OCI-M1 (cell line): ENCODE measurements around the gene FLNB.
"Not testable (repeated sequence)": the region's sequence is repeated elsewhere in the genome, so short reads cannot be mapped to it uniquely, and the experiment has no call there.

Source experiments
- DNase-seq: peaks from one replicate; lab custom pipeline; 2025; lab: John Stamatoyannopoulos, UW

FLNB gene

GRCh38 chr3:58032186-58032585, 24.0 kb downstream of the FLNB start:
- no peak for DNase-seq

DNA sequence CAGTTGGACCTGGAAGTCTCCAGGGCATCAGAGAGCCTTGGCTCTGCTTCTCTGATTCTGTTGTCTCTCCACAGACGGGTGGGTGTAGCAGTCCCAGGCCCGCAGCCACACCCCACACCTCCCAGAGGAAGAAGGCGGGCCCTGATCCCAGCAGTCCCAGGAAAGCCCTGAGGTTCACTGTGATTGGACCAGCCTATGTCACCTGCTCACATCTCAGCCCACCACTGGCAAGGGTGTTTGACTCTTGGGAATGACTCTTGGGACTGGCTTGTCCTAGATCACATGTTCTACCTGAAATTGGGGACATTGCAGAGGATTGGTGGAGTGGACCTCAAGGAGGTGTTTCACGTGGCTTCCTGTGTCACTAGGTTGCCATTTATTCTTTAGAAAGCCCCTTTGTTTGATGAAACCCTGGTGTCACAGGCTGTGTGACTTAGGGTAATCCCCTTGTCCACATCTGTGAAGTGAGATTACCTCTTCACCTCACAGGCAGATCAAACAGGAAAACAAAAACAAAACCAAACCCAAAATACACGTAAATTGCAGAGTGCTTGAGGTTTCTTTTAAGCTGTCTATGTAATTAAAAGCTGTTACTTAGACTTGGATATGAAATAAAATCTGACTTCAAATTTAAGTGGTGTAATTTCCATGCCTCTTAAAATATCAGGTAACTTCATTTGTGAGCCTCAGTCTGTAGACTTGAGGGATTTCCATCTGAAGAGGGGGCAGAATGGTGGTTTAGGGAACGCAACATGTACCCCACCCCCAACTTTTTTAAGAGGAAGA, 26.7 kb downstream of the FLNB start:
- DNase-seq = no peak

- no peak for DNase-seq
Observed at GRCh38 chr3:58035524-58036255, 27.5 kb downstream of the FLNB start.

GRCh38 chr3:58036293-58037032, 28.2 kb downstream of the FLNB start:
- DNase-seq = no peak

DNA sequence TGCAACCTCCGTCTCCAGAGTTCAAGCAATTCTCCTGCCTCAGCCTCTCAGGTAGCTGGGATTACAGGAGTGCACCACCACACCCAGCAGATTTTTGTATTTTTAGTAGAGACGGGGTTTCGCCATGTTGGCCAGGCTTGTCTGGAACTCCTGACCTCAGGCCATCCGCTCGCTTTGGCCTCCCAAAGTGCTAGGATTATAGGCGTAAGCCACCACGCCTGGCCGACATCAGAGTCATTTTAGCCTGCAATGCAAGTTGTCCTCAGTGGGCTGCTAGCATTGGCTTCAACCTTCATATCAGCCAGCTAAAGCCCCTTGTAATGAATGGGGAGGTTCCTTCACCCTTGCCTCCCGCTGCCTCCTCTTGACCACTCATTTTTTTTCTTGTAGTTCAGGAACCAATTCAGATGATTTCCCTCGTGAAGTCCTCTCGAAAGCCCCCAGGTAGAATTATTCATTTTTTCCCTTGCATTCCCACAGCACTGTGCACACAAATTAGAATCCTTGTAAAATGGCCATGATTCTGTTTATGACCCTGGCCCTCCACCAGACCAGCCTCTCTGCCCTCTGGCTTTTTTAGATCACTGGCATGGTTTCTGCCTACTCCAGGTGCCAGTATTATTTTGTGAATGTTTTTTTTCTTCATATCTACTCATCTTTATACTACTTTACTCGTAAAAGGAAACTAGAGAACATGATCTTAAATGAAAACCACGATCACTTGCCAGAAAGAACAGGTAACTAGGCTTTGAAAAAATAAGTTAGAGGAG, 29.1 kb downstream of the FLNB start:
- DNase-seq = no peak

- DNase-seq = peak; percentile 90
Observed at GRCh38 chr3:58038675-58039292, 30.6 kb downstream of the FLNB start.

DNA sequence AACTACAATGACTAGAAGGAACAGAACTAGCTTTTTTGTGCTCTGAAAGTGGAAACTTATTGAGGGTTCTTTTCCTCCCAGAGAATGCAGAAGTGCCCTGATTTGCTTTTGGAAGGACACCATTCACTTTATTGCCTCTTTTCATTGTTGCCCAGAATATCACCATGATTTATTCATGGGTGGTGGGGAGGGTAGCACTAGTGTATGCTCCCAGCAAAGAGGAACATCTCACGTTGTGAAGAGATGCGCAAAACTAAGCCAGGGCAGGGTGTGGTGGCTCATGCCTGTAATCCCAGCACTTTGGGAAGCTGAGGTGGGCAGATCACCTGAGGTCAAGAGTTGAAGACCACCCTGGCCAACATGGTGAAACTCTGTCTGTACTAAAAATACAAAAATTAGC, 31.4 kb downstream of the FLNB start:
- DNase-seq = peak; percentile 32

GRCh38 chr3:58041182-58041825, 33.1 kb downstream of the FLNB start:
- DNase-seq = no peak

DNA sequence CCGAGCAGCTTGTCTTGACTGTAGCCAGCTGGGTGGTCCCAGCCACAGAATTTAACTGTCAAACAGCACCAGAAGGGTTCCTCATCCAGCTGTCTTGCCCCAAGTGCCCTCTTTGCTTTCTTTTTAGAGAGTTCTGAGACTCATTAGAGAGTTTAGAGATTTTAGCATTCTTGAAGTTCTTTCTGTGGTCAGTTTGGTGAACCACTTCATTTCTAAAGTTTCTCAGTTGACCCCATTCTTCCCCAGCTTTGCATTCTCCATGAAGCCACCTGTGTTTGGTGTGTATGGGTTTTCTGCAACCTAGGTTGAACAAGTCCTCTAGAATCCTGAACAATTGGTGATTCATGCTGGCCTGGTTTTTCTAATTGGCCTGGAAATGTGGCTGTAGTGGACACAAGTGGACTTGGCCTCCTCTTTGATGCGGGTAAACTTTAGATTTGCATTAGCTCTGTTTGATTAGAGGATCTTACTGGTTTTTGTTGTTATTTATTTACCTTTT, 33.7 kb downstream of the FLNB start:
- no peak for DNase-seq

- no peak for DNase-seq
Observed at GRCh38 chr3:58042947-58043707, 34.9 kb downstream of the FLNB start.

GRCh38 chr3:58043933-58044332, 35.7 kb downstream of the FLNB start:
- DNase-seq = no peak

DNA sequence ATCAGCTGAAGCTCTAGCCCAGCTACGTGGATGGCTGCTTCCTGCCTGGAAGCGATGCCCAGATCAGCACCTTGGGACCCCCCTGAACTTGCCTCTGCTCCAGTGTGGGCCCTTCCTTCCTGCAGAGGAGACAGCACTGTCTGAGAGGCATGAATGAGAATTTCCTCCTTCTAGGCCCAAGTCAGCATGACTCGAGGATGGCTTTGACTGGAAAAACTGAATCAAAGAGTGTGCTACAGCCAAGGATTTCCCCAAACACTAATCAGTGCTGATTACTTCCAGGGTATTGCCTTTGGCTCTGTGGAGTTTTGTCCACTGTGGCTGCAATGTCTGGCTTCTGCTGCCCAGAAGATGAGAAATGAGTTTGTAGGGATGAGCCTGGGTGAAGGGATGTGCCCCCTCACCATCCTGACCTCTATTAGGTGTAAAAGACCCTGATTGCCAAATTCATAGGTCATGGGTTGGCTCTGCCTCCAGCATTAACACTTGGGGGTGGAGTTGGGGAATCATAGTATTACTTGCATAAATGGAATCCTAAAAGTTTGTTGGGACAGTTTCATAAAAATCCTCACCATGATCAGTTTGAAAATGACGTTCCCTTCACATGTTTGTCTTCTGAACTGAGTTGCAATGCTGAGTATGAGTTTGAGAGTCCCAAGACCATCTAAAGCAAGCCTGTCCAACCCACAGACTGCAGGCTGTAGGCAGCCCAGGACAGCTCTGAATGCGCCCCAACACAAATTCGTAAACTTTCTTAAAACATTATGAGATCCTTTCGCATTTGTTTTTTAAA, 36.7 kb downstream of the FLNB start:
- no peak for DNase-seq

DNA sequence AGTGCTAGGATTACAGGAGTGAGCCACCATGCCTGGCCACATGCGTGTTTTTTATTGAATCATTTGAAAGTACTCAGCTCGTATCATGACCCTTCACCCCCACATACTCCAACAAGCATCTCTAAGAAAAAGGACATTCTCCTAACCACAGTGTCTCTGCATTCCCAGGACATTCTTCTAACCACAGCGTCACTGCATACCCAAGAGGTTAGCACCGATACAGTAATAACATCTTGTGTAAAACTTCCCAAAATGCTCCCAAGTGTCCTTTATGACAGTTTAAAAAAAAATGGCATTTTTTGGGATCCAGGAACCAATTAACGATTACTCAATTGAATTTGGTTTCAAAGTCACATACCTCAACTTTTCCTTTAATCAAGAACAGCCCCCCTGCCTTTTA, 39.6 kb downstream of the FLNB start:
- DNase-seq = no peak

GRCh38 chr3:58048301-58048700, 40.1 kb downstream of the FLNB start:
- DNase-seq = no peak

DNA sequence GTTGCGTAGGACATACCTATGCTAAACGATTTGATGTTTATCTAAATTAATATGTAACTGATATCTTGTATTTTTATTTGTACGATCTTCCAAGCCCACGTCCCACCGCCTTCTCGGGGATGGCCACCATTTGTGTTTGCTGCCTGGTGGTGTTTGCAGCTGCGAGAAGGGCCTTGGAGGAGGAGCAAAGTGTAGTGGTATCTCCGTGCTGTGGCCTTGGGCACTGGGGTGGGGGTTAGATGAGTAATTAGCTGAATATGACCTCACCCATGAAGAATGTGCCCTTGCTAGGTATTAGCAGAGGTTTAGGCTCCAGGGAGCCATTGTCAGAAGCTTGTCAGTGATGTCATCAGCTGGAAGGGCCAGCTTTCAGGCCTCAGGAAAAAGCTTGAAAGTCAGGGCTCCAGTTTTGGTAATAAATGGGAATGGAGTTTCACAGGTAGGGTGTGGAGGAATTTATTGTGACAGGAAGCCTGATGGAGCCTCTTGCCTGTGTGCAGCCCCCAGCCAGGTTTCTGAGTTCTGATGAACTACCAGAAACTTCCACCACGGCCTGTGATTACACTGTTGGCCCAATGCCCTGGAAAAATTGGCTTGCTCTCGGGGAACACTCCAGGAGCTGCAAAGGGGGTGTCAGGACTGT, 41.0 kb downstream of the FLNB start:
- no peak for DNase-seq

DNA sequence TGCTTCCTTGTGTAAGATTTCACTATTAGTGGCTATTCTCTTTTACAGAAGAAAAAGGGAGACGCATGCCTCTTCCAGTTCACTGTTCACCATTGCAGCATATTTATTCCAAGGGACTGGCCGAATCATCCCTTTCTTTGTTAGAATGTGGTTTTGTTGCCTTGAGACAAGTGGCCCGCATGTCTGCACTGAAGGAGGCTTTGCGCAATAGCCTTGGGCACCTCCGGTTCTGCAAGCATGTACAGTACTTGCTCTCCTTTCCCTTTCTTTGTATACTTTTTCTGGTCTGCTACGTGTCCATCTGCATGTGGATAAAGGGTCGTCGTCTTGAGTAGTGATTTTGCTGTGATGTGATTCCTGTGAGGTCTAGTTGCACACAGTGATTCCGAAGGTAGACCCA, 43.0 kb downstream of the FLNB start:
- peak; percentile 71 for DNase-seq

DNA sequence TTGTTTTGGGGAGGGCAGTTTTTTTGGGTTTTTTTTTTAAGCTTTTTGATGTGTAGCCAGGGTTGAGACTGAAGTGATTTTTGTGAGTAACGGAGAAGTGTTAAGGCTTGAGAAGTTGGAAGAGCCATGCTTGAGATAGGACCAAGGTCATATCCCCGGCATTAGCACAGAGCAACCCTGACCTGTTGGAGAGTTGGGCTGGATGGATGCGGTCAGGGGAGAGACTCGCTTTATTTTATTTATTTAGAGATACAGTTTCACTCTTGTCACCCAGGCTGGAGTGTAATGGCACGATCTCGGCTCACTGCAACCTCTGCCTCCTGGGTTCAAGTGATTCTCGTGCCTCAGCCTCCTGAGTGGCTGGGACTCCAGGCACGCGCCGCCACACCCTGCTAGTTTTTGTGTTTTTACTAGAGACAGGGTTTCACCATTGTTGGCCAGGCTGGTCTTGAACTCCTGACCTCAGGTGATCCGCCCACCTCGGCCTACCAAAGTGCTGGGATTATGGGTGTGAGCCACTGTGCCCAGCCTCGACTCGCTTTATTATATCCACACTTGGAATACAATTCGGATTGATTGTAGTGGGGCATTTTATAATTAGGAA, 43.5 kb downstream of the FLNB start:
- not testable (repeated sequence) for DNase-seq
